ENCODE measurements around the gene DACH1.

DACH1 gene

DNA sequence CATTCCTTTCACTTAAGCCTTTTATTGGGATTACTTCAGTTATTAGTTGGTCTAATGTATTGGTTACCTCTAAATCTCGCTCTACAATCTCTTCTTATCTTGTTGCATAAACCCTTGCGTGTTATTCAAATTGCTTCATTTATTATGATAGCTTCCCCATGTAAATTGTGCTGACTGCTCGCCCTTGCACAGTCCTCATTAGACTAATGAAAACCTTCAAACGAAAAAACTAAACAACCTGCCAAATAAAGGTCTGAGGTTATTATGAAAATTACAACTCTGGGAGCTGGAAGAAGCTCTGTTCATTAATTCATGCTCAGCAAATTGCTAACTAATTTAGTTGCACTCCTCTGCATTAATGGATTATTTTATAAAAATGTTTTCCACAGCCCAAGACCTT, 320.1 kb downstream of the DACH1 start:
- DNase-seq, result no peak

DNA sequence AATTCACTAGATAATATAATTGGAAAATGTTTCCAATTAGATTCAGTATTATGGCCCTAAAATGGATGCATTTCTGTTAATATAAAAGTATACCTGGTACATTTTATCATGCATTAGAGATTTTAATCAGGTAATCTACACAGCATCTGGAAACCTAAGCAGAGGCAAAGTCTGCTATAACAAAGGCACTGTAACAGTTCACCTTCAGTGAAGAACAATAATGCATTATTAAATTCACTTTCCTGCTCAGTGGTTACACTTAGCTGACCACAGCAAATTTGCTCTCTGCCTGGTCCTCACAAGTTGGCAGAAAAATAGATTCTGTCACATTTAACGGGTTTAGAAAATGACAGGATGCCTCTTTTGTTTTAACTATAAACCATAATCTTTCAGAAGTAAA, 326.9 kb downstream of the DACH1 start:
- no peak for DNase-seq

DNA sequence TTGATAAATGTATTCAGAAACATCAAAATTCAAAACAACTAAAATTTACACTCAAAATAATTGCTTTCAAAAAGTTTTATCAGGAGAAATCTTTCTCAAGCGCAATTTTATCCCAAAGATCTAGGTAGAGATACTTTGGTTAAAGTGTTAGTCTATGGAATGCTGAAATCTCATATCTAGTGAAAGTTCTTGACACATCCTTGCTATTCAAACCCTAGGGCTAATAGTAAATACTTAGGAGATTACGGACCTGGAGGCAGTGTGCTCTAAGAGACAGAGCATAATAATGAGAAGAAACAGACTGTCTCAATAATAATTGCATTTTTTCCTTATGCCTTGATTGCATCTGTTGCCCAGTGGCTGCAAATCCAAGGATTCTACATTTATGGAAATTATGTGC, 330.8 kb downstream of the DACH1 start:
- DNase-seq, result no peak

DNA sequence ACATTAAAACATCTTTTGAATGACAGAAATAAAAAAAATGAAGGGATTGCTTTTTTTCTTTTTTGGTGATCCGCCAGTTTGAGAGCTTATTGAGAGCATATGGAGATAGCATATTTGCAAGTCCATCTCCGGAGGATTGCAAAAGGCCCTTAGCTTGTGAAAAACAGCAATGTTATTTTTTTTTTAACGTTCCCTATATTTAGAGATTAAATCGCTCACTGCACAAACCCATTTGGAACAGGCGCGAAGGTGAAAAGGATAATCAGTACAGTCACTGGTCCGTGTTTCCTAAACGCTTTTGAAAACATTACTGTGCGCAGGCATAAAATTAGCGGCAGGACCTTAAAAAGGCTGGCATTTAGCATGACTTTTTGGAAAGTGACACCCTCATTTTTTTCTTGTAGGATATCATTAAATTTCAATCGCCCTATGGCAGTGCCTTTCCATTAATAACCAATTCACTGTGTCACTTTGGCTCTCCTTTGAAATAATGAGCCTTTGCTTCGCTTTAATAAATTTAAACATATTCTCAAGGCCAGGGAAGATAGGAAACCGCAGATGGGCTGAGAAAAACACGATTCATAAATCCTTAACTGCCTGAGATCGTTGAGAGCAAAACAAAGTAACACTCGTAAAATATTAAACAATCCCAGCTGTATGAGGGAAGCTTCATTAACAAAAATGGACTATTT, 342.2 kb downstream of the DACH1 start:
- DNase-seq, result no peak

DNA sequence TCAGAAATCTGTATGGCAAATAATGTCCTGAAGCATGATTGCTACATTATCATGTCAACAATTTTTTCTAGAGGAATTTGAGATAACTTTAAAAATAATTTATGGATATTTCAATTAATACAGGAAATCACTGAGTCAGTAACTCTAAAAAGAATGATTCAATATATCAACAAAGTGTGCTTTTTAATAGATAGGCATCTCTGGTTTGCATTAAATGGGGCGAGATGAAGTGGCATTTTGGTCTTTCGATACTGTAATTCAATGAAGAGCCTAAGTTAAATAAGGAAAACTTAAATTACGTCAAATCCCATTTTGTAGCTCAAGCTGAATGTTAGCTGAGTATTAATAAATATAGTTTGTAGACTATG, 342.8 kb downstream of the DACH1 start:
- no peak for DNase-seq

DNA sequence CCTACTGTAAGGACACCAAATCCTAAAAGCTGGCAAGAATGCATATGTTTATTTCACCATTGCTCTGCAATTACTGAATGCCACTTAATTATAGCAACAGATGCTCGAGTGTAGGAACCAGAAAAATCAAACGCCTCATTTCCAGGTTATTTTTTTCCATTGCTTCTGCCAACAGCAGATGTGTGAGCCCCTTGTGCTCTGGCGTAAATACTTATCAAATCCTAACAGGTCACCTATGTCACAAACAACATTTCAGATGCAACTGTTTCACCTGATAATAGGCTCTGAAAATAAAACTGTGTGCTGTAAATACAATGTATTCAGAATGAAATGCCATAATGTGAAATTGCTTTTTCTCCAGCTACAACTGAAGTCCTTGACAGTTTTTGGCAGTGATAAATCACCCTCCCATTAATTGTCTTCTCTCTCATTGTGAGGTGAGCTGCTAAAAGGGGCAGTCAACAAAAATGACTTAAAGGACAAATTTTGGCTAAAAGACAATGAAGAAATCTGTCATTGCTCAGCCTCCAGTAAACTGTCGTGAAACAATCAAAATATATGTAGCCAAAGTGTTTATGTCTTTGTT, 344.0 kb downstream of the DACH1 start:
- no peak for DNase-seq

- DNase-seq, result no peak
These were observed 350.0 kb downstream of the DACH1 start for GRCh38 chr13:71517004-71517403.

- no peak for DNase-seq
These were observed 350.5 kb downstream of the DACH1 start for GRCh38 chr13:71516521-71516920.

DNA sequence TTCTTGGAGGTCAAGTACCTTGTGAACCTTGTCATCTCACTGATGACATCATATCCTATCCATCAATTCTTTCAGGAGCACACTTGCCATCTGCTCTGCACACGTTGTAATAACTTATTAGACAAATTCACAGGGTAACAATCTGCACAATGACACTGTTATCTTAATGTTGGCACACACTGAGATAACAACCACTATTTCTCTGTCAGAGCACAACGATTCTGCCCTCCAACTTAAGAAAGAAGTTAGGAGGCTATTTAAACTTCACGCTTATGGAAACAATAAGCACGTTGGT, 351.3 kb downstream of the DACH1 start:
- DNase-seq, result no peak

DNA sequence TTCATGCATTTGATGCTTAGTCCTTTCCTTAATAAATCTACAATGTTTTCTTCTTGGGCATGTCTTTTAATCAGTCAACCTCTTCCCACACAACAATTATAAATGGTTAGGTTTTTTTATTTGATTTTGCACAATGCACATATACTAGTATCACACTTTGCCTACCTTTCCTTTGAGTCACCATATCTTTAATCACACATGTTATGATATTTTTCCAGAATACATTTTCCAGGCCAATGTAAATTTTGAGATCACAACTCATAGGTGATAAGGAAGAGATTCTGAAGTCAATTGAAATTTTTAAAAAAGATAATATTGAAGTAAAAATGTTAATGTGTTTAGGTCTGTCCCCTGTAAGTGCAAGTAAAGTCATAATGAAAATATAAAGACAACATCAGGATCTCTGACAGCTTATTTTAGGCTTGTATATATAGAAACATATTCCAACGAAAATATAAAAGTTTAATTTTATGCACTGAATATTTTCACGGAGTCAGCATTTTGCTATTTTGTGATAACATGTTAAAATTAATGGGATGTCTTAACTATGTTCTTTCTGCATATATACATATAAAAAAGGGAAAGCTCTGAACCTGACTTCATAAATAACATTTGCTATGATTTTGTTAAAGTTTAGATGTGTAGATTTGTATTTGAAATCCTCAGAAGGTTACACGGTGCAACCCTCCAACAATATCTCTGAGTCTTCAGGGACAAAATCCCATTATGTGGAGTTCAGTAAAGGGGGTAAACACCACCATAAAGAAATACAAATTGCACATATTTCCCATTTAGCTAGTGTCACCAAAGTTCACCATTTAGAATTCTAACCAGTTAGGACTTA, 351.9 kb downstream of the DACH1 start:
- DNase-seq, result no peak

- no peak for DNase-seq
These were observed 353.5 kb downstream of the DACH1 start for GRCh38 chr13:71513411-71514033.

- DNase-seq, result no peak
These were observed 363.2 kb downstream of the DACH1 start for GRCh38 chr13:71503781-71504180.

GRCh38 chr13:71499944-71500514, 367.0 kb downstream of the DACH1 start:
- DNase-seq, result no peak

DNA sequence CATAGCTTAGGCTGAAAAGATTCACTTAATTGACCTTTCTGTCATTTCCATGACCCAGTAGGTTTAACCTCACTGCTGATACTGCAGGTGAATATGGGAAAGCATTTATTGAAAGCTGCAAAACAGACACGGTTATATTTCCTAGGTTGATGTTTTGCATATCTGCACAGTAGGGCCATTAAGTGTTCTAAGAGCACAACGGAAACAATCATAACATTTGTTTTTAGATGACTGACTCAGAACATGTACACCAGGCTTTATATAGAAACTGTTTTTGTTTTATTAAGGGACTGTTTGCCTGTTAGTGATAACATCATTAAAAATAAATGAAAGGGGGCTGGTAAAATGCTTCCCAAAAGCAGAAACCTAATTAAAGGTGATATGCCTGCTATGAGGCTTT, 367.8 kb downstream of the DACH1 start:
- DNase-seq, result no peak

- no peak for DNase-seq
These were observed 373.8 kb downstream of the DACH1 start for GRCh38 chr13:71493189-71493588.

DNA sequence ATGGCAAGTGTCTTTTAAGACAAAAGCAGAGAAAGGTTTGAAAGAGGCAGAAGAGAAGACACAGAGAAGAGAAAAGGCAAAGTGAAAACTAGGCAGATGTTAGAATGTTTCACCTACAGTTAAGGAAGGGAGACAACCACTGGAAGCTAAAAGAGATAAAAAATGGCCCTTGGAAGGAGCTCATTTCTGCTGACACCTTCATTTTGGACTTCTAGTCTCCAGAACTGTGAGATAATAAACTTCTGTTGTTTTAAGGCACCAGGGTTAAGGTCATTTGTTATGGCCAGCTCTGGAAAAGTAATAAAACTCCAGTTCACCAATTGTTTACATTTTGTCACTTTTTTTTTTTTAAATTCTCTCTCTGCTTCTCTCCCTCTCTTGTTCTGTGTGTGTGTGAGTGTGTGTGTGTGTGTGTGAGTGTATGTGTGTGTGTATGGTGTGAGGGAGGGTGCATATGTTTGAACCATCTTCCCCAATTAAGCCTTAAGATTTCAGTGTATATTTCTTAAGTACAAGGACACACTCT, 374.6 kb downstream of the DACH1 start:
- no peak for DNase-seq

GRCh38 chr13:71491010-71491409, 376.0 kb downstream of the DACH1 start:
- no peak for DNase-seq

DNA sequence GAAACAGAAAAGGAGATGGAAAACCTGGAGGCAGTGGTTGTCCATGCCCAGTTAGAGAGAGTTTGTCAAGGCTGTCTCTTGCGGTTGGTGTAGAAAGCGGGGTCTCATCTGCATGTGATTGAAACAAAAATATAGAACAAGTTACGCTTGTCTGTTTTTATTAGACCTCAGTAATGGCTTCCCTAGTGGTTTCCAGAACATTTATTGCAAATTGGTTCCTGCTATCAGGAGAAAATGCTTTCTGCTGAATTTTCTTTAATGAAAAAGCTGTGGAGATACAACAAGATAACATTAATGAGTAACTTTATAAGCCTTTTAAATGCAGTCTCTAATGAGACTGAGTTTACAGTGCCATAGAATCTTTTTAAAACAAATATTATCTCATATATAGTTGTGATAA, 378.0 kb downstream of the DACH1 start:
- DNase-seq, result no peak

GRCh38 chr13:71488201-71488600, 378.8 kb downstream of the DACH1 start:
- DNase-seq, result no peak

GRCh38 chr13:71485913-71486312, 381.1 kb downstream of the DACH1 start:
- no peak for DNase-seq

DNA sequence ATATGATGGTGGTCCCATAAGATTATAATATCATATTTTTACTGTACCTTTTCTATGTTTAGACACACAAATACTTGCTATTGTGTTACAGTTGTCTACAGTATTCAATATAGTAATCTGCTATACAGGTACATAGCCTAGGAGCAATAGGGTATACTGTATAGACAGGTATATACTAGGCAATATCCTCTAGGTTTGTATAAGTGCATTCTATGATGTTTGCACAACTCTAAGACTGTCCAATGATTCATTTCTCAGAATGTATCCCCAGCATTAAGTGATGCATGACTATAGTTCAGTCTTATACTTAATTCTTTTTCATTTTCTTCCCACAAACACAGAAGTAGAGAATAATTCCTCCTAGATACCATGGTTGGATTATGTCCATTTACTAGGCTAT, 383.3 kb downstream of the DACH1 start:
- DNase-seq, result no peak

DNA sequence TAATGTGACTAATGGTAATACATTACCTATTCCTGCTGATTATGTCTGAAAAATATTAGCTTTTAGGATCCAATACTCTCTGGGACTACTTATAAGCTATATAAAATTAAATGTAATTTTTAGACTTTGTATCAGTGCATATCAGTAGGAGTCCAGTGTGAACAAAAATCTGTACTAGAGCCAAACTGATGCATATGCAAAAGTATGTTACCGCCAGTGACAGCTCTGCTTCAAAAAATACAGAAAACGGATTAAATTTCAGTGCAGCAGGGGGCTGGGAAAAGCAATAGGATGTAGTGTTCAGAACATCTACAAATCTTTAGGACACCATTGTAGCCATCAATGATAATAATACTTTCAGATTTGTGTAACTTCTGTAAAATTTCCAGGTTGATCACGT, 385.5 kb downstream of the DACH1 start:
- DNase-seq, result no peak

GRCh38 chr13:71481046-71481445, 386.0 kb downstream of the DACH1 start:
- no peak for DNase-seq

Measured in activated effector memory CD4-positive, alpha-beta T cell treated with Interleukin-2 at 50 U/mL for 16 hours (primary cell).